A172 (cell line): ENCODE results near the gene TLR1. TPM values are rescaled to one million over a fixed set of nuclear protein-coding genes. Genes with fewer than 3 reads are reported as not detected.
"Not testable (repeated sequence)": the region's sequence is repeated elsewhere in the genome, so short reads cannot be mapped to it uniquely, and the experiment has no call there.

Experiments
- DNase-seq: peaks from one replicate; pipeline ENCODE4 v3.0.0-alpha.2; 2015; ENCODE audit warnings: low spot score
- total RNA-seq: library from RNA; depleted of rRNA; stranded (reverse); fragments of >200 nt; shearing (Covaris generic); gene quantifications from 2 replicates; pipeline ENCODE4 v1.2.3, GENCODE V29; 2014

The TLR1 gene
- total RNA-seq, 1 experiment from 2014 or later: 0.60 TPM

DNA sequence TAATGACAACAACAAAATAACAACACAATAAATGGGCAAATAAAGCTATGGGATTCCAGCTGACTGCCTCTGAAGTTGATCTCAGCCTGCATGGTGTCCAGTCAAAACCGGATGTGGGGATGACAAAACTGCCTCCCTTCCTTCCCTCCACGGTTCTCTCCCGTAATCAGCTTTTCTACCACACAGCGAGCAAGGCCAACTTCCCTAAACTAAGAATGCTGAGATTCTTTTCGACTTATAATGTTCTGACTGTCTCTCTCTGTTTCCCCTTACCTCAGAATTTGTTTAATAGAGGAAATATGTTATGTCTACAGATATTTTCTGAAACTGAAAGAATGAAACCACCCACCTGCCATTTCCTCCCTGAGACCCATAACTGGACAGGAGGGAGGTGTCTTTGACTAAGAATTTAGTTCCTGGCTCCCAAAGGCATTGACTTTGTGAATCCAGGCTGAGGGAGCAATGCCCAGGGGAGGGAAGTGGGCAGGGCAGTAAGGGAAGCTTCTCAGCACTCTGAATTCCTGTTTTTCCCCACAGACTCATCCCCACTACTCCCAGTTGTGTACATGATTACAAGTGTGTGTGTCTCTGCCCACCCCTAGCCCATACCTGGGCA, 1.0 kb upstream of the TLR1 start:
- peak; percentile 41 for DNase-seq

DNA sequence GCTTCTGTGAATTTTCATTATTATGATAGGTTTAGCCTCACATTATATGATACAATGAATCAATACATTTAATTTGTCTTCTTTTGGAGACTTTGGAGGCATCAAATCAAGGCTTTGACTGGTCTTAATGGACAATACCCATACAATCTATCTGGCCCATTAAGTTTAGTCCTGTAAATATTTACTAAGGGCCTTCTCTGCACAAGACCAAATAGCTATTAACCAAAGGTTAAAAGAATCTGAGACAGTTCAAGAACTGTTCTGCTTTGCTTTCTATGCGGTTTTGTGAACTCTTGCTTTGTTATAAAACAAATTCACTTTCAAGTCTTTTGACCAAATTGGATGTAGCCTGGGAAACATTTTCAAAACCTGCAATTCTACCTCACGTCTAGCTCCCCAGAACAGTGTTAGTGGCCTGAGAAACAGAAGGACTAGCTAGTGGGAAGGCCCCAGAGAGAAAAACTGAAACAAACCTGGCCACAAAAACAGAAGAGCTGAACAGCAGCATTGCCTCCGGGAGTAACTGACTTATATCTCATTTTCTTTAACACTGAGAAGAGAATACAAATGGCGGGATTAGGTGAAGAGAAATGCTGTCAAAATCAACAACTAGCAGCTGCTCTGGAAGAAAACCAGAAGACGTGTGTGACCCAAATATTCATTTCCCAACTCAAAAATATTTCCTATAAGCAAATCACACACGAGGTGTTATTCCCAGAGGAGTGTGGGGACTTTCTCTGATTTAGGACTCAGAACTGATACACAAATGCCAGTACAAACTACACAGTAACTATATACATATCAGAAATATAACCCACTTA, 548 bp downstream of the TLR1 start:
- DNase-seq: no peak

GRCh38 chr4:38802561-38803355, 1.8 kb downstream of the TLR1 start:
- no peak for DNase-seq

GRCh38 chr4:38800961-38801450, 3.6 kb downstream of the TLR1 start:
- DNase-seq: no peak

DNA sequence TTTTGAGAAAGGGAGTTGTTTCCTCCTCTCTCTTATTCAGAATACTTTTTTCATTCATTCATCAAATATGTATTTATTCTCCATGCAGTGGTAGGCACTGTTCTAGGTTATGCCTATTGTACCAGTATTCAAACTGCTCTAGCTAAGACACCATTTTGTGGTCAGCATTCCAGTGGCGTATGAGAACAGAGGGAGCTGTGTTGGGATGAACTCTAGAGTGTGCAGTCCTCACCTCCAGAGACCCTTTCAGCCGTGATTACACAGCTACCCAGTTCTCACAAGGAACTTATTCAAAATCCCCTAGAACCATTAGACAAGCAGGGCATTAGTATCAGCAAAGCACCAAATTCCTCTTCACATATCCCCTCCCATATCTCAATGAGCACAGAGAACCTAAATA, 4.2 kb downstream of the TLR1 start:
- DNase-seq: no peak

- DNase-seq: no peak
Measured at GRCh38 chr4:38795087-38795486, 9.5 kb downstream of the TLR1 start.

GRCh38 chr4:38794051-38794450, 10.5 kb downstream of the TLR1 start:
- DNase-seq: no peak

DNA sequence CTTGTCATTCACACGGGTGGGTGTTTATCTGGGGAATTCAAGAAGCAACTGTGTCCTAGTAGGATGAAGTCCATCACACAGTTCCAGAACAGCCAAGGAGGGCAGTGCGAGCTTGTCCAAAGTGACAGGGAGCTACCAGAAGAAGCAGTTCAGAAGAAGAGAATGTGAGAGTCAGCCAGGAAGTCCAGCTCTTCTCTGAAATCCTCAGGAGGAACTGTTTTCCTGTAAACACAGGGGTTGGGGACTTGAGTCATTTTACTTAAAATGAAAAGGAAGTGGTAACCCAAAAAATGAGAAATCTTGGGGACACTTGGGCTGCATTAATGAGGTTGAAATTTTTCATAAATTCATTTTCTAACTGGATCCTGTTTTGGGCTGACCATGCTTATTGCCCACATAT, 13.6 kb downstream of the TLR1 start:
- no peak for DNase-seq

- DNase-seq: peak; percentile 33
Measured at GRCh38 chr4:38788317-38788716, 16.3 kb downstream of the TLR1 start.

- DNase-seq: no peak
Measured at GRCh38 chr4:38787693-38788092, 16.9 kb downstream of the TLR1 start.

- no peak for DNase-seq
Measured at GRCh38 chr4:38785901-38786402, 18.6 kb downstream of the TLR1 start.

GRCh38 chr4:38785041-38785790, 19.4 kb downstream of the TLR1 start:
- no peak for DNase-seq

GRCh38 chr4:38784141-38784540, 20.4 kb downstream of the TLR1 start:
- no peak for DNase-seq

DNA sequence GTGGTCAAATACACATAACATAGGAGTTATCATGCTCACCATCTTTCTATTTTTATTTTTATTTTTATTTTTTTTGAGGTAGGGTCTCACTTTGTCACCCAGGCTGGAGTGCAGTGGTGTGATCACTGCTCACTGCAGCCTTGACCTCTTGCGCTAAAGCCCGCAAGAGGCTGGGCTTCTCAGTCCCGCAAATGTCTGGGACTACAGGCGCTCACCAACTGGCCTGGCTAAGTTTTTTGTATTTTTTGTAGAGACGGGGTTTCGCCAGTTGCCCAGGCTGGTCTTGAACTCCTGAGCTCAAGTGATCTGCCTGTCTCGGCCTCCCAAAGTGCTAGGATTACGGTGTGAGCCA, 21.5 kb downstream of the TLR1 start:
- no peak for DNase-seq

GRCh38 chr4:38782452-38783108, 22.0 kb downstream of the TLR1 start, which contains the start of gene TLR10:
Gene TLR10, minus strand, starts transcription at chr4:38782990. Its CDS starts 7,400 bp downstream, at chr4:38775590.
- peak; percentile 36 for DNase-seq

DNA sequence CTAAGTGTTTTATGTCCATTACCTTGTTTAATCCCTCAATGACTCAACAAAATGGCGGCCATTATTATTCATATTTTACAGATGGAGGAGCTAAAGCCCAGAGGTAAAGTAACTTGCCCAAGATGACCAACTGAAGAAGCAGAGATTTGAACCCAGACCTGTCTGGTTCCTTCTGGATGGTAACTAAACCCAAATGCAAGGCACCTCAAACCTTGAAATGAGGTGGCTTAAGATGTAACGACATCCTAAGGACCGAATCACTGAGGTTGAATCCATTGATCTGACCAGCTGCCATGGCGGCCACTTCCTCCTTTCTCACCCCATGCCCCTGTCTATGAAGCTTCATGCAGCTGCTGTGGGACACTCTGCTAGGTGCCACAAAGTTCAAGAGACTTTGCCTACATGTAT, 22.7 kb downstream of the TLR1 start:
- no peak for DNase-seq

DNA sequence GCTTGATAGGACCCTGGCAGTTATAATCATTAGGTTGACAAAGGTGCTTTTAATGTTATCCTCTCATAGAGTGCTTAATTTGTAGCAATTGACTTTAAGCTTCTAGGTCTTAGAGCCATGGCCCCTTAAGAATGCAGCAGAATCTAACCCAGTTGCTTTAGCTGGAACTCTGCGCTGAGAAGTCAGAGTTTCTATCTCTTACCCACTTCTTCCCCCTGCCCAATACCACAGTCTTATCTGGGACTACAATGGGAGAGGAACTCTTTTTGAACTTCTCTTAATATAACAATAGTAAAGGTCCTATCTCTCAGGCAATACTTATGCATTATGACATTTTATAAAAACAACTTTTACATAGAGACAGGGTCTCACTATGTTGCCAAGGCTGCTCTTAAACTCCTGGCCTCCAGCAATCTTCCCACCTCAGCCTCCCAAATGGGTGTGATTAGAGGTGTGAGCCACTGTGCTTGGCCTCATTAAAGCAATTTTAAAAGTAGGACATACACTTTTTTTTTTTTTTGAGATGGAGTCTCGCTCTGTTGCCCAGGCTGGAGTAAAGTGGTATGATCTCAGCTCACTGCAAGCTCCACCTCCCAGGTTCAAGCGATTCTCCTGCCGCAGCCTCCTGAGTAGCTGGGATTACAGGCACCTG, 23.6 kb downstream of the TLR1 start:
- no peak for DNase-seq

GRCh38 chr4:38779790-38780189, 24.8 kb downstream of the TLR1 start:
- DNase-seq: no peak

DNA sequence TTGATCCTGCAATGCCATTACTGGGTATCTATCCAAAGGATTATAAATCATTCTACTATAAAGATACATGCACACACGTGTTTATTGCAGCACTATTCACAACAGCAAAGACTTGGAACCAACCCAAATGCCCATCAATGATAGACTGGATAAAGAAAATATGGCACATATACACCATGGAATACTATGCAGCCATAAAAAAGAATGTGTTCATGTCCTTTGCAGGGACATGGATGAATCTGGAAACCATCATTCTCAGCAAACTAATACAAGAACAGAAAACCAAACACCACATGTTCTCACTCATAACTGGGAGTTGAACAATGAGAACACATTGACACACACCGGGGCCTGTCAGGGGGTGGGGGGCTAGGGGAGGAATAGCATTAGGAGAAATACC, 26.7 kb downstream of the TLR1 start:
- DNase-seq: not testable (repeated sequence)

DNA sequence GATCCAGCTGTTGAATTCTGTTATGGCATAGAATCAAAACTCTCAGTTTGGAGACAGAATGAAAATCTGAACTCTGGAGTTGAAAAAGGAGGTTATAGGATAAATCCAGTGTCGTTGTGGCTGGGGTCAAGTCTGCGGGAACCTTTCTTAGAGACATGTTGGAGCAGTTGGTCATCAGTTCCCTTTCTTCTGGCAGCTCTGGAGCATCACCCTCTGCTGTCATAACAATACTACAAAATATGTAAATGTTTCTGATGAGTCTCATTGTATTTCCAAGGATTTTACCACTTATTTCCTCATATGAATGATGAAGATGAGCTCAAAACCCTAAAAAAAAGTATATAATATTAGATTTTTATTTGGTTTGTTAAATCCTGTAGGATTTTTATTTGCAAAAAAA, 29.3 kb downstream of the TLR1 start:
- DNase-seq: no peak
